GM21528 (cell line): ENCODE data around the gene GLIS1.
"Not testable (repeated sequence)": the region's sequence is repeated elsewhere in the genome, so short reads cannot be mapped to it uniquely, and the experiment has no call there.

Experiments
- ATAC-seq: cut with Tn5 transposase; IDR thresholded peaks from one replicate; pipeline ENCODE4 v1.9.1; 2021; ENCODE audit warnings: mild to moderate bottlenecking, moderate library complexity; ENCODE audit not compliant: unreplicated experiment, low FRiP score

The GLIS1 gene

DNA sequence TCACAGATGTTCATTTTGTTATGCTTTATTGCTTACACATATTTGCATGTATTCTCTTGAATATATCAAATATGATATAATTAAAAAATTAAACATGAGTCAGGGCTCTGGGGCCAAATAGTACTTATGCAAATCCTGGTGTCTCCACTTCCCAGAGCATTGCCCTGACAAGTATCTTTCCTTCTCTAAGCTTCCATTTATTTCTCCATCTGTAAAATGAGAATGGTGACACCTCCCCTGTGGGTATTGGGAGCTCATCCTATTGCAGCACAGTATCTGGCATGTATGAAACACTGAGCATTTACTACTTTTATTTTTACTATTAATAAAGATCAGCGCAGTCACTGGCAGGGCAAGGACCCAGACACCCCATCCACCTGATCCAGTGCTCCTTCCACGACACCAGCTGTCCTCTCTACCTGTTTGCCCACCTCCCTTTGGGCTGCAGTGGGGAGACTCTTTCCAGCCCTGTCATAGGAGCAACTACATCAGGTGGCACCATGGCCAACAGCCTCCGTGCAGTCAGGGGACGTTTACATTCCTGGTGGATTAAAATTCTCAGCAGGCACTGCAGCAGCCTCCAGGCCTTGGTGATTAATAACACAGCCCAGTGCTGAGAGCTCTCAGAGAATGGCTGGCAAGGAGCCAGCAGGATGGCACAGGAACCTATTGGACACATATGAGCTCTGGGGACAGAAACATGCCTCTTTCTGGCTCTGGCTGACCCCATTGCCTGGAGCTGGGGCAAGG is 166.7 kb downstream of the GLIS1 start:
- no peak for ATAC-seq

DNA sequence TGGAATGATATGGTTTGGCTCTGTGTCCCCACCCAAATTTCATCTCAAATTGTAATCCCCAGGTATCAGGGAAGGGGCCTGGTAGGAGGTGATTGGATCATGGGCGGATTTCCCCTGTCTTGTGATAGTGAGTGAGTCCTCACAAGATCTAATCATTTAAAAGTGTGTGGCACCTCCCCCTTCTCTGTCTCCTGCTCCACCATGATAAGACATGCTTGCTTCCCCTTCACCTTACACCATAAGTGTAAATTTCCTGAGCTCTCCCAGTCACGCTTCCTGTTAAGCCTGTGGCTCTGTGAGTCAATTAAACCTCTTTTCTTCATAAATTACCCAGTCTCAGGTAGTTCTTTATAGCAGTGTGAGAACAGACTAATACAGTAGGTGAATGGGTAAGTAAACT is 170.4 kb downstream of the GLIS1 start:
- ATAC-seq: no peak

DNA sequence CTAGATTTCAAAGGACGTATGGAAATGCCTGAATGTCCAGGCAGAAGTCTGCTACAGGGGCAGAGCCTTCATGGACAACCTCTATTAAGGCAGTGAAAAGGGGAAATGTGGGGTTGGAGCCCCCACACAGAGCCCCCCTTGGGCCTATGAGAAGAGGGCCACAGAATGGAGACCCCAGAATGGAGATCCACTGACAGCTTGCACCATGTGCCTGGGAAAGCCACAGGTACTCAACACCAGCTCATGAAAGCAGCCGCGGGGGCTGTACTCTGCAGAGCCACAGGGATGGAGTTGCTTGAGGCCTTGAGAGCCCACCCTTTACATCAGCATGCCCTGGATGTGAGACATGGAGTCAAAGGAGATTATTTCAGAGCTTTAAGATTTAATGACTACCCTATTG is 171.1 kb downstream of the GLIS1 start:
- ATAC-seq: no peak

DNA sequence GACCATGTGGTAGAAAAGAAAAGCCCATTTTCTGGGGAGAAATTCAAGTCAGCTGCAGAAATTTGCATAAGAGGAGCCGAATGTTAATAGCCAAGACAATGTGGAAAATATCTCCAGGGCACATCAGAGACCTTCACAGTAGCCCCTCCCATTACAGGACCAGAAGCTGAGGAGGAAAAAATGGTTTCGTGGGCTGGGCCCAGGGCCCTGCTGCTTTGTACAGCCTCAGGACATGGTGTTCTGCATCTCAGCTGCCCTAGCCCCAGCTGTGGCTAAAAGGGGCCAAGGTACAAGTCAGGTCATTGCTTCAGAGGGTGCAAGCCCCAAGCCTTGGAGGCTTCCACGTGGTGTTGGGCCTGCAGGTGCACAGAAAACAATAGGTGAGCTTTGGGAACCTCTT is 171.5 kb downstream of the GLIS1 start:
- no peak for ATAC-seq

DNA sequence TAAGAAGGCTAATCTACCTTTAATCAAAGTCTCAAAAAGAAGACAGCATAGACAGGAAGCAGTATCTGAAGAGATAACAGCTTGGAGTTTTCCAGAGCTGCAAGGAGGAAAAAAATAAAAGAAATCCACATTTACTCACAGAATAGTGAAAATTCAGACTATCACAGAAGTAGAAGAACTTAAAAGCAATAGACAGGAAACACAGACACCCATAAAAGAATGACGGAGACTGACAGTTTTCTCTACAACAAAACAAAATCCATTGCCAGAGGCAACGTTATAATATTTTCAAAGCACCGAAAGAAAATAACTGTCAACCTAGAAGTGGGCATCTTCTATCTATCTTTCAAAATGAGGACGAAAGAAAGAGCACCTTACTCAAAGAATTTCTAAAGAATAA is 175.4 kb downstream of the GLIS1 start:
- no peak for ATAC-seq

DNA sequence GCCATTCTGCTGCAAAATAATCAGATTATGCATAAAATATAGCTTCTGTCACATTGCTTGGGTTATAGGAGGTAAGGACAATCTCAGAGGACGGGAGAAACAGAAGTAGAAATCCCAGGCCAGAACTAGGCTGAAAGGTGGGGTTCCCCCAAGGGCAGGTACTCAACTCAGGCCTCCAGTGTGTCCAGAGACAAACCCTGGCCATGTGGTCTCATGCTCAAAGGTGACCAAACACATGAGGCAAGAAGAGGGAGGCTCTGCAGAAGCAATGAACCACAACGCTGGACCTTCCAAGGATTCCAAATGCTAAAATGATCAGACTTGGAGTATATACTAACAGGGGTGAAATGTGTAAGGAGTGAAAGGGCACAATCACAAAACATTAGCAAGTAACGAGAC is 176.0 kb downstream of the GLIS1 start:
- no peak for ATAC-seq

DNA sequence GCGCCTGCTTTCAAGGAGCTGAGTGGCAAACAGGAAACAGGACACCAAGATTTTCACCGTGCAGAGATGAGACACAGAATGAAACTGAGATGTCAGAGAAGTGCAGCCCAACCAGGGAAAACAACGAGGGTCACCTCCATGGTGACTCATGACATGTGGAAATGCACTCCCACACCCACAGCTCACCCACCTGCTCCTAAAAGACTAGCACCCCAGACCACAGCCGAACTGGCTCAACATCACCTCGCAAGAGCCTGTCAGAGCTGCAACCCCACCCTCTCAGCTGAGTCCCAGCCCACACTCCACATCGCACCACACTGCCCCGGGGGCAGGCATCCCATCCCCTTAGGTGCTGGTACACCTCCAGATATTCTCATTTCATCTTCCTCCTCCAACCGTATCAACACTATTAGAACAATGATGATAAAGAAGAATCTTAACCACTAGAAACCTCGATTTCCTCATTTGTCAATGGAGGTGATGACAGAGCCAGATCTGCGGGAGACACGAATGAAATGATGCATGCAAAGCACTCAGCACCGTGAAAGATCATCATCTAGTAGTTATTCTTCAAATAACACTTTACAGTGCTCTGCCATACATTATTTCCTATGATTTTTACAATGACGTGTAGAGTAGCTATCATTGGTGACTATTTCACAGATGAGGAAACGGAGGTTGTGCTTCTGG is 176.5 kb downstream of the GLIS1 start:
- no peak for ATAC-seq

DNA sequence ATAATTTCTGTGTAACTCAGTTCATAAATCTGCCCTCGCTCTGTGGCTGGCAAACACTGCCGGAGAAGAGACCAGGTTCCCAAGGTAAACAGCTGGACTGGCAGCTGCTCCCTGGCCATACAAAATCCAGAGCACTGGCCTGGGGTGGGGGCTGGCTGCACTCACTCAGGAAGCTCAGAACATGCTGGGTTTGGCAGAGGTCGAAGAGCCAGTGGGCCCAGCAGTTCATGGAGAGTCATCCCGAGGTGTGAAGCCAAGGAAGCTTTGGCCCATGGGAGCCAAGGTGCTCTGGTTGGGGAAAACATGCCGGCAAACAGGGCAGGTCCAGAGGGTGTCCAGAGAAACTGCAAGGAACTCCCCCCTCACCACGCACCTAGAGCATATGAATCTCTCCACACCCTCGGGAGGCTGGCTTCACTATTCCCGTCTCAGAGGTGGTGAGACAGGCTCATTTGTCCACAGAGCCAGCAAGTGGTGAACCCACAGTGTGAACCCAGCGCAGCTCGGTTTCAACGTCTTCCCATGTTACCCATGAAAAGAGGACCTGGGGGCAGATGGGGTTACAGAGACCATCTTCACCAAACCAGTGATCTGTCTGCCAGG is 177.4 kb downstream of the GLIS1 start:
- ATAC-seq: no peak

DNA sequence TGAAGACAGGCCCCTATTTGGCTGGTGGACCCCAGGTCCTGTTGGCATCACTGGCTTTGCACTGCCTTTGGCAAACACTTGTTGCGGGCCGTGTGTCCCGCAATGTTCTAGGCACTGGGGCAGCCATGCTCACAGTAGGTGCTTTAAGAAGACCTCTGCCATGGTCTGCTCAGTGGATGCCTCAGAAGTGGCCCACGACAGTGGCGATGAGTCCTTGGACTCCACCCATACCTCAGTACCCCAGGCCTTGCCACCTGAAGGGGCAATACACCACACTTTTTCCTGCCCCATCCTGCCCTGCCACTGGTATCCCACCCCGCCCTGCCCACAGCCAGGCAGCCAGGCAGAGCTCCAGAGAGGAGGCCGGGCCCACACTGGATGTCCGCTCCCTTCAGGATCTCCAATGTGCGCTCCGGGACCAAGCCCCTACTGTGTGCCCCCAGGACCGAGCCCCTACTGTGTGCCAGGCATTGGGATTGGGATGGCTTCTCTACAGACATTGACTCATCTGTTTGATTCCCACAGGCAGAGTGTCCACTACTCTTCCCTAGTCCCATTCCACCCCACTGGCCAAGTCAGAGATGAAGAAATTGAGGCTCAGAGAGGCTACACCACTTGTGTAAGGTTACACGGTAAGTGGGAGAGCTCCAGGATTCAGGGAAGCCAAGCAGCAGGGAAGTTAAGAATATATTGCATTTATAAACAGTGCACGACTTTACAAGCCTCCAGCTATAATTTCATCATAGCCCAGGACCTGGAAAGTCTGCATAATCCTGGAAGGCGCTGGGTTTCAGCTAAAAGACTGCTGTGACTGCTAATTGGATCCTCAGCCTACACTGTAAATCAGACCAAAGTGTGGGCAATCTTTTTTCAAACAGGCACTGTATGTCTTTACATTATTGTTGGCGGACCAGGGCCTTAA is 178.1 kb downstream of the GLIS1 start:
- ATAC-seq: no peak

DNA sequence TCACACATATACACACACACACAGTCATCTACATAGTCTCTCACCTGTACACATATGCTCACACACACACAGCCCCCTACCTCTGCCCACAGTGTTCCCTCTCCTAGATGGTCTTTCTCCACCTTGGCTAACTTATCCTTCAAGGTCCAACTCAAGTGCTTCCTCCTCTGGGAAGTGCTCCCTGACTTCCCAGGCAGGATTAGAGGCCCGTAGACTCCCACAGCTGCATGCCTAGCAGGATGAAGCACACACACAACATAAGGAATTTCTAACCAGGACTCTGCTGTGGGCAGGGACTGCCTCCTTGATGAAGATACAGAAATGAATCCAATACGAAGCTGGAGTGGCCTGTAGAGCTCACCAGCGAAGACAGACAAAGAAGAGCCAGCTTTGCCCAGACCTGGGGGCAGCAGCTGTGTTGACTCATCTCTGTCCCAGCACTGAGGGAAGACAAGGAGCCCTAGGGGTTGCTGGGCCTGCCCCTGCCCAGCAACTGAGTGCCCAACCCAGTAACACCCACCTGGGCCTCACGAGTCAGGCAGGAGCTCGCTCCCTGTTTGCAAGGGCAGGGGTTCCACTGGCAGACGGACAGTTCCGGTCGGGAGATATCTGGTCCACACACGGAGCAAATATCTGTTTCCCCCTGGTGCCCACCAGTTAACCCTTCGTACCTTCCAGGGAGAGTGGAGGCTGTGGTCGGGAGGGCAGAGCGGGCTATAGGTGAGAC is 178.9 kb downstream of the GLIS1 start:
- ATAC-seq: no peak

DNA sequence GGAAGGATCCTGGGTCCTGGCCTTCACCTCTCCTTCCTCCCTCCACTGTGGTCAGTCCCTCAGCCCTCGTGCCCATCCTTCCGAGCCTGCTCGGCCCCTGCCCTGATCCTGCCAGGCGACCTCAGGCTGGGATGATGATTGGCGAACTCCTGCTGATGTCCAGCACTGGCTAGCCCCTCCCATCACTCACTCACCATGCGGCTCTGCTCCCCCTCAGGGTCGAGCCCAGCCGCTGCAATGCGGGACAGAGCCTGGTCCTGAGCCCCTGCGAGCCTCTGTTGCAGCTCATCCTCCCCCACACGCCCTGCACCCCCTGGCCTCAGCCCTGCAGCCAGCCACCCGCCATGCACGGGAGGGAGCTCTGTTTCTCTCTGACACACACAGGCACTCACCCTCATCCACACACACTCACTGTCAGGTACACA is 179.6 kb downstream of the GLIS1 start:
- no peak for ATAC-seq

DNA sequence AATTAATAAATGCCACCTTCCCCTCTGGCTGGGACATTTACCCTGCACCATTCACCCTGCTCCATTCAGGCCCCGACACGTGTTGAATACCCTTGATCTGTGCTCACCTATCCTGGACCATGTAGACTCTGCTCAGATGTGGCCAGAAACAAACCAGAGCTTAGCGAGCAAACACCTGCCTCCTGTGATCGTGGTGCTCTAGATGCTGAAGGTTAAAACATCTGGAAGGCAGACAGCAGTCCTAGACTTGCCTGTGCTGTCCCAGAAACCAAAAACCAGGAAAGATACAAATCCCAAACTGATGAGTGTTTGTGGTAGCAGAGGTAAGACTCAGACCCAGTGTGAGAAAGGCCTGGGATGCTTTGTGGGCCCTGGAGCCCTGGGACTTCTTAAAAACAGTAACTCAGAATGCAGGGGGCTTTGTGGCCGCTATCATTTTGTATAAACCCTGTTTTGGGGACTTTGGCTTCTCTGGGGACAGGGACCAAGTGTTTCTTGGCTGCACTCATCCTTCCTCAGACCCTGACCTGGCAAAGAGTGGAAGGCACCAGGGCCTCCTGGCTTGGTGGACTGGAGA is 180.1 kb downstream of the GLIS1 start:
- no peak for ATAC-seq

DNA sequence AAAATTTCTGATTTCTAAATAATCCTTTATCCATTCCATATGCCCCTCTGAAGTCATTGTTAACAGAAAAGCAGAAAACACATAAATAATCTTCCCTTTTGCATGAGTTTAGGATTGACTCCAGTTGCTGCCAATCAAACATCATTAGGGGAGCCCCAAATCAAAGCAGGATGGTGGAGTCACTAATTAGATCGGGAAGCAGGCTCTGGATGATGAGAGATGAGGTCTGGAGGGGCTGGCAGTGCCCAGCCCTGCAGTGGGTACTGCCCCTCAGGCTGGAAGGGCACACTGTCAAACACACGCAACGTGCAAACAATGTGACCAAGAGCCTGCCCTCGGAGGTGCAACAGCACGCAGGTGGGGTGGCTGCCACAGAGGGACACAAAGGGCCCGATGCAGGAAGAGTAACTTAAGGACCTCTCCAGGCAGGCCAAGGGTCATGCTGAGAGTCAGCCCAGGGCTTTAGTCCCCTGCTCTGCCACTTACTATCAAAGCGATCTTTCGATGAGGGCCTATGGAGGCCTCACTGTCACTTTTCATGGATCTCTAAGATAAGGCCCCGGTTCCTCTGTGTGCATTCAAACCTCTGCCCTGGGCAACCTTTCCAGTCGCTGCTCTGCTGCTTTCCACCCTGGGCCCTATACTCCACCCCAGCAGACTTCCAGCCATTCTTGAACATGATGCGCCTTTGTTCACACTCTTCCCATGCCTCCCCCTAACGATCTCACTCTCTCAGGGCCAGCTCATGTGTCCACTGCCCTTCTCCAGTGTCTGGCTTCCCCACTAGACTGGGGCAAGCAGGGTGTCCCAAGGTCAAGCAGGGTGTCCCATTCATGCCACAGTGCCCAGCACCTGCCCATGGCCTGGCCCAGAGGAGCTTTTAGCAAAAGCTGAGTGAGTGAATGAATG is 180.9 kb downstream of the GLIS1 start:
- no peak for ATAC-seq

DNA sequence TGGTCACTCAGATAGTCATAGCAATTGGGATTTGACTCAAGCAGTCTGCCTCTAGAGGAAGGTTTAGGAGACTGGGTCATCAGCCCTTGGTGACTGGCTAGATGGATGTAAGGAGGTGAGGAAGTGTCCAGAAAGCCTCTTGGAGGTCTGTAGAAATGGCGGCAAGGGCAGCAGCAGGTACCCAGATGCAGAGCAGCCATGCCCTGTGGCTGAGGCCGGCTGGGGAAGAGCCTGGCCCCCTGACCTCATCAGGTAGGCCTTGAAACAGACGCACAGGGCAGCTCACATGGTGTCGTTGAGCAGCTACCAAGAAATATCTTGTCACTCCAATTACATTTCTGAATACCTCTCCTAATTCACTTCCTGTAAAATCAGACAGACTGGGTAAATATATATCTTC is 181.6 kb downstream of the GLIS1 start:
- ATAC-seq: no peak

DNA sequence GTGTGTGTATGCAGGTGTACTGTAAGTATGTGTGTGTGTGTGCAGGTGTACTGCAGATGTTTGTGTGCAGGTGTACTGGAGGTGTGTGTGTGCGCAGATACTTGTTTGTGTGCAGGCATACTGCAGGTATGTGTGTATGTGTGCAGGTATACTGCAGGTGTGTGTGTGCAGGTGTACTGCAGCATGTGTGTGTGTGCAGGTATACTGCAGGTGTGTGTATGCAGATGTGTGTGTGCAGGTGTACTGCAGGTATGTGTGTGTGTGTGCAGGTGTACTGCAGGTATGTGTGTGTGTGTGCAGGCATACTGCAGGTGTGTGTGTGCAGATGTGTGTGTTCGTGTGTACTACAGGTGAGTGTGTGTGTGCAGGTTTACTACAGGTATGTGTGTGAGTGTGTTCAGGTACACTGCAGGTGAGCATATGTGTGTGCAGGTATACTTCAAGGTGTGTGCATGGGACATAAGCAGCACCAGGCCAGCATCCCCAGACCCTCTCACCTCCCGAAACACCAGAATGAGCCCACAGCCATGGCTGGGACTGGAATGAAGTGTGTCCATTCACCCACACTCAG is 182.2 kb downstream of the GLIS1 start:
- ATAC-seq: no peak

DNA sequence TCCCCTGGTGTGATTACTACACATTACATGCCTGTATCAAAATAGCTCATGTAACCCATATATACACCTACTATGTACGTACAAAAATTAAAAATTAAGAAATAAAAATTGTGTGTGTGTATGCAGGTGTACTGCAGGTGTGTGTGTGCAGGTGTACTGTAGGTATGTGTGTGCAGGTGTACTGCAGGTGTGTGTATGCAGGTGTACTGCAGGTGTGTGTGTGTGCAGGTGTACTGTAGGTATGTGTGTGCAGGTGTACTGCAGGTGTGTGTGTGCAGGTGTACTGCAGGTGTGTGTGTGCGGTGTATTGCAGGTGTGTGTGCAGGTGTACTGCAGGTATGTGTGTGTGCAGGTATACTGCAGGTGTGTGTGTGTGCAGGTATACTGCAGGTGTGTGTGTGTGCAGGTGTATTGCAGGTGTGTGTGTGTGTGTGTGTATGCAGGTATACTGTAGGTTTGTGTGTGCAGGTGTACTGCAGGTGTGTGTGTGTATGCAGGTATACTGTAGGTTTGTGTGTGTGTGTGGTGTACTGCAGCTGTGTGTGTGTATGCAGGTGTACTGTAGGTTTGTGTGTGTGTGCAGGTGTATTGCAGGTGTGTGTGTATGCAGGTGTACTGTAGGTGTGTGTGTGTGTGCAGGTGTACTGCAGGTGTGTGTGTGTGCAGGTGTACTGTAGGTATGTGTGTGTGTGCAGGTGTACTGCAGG is 183.2 kb downstream of the GLIS1 start:
- not testable (repeated sequence) for ATAC-seq

DNA sequence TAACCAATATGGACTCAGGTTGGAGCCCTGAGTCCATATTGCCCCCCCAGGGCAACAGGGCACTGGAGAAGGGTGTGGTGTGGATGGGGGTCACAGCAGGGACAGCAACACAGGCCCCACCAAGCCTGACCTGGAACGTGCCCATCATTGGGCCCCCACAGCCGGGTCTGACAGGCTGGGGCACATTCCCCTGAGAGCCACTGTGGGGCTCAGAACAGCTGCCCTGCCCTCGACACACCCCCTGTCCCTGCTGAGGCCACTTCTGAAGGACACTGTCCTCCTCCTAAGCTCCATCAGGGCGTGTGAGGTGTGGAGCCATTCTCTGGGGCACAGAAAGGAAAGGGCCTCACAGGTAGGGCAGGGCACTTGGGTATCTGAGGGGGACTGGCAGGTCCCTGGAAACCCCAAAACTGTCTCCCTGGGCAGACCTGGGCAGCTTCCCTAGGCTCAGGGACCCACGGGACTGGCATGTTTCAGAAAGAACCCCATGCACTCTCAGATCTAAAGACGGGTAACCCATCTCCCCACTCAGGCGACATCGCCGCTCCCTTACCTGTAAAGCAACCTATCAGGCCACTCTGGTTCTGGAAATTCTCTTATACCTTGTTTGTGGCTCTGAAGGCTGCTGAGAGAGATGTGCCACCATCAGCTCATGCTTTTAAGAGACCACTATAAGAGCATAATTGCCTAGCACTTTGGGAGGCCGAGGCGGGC is 184.2 kb downstream of the GLIS1 start:
- no peak for ATAC-seq
